ENCODE data around the gene SCO2.
A peak's percentile ranks its signal among the peaks of the same experiment; 100 is the strongest.

The SCO2 gene

DNA sequence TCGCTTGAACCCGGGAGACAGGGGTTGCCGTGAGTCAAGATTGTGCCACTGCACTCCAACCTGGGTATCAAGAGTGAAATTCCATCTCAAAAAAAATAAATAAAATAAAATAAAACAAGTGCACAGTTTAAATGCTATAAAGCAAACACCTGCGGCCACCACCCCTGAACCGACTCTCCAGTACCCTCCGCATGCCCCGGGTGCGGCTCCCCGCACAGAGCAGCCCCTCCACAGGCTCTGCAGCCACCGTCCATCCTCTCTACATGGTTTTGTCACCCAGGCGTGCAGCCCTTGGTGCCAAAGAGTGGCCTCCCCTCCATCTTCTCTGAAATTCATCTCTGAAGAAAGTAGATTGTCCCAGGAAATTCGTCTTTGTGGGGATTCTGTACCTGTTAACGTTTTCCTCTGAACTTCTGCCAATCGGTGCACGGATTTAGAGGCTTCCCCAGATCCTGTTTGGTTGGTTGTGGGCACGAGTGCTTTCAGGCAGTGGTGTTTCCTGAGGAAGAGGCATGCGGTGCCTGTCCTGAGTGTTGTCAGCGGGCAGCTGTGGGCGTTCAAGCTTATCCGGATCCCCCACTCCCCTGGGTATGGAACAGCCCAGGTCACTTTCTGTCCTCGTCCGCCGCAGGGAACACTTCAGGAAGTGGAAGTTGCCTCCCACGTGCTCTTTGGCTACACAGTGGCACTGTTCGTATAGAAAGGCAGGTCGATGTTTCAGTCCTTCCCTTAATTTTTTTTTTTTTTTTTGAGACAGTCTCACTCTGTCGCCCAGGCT lies 34.7 kb downstream of the SCO2 start:
- DNase-seq: no peak

- DNase-seq: no peak
These were observed 35.8 kb downstream of the SCO2 start for GRCh38 chr22:50489363-50490243.

GRCh38 chr22:50488886-50489285 lies 36.5 kb downstream of the SCO2 start:
- no peak for DNase-seq

GRCh38 chr22:50488006-50488677 lies 37.3 kb downstream of the SCO2 start:
- no peak for DNase-seq

- no peak for DNase-seq
These were observed 38.0 kb downstream of the SCO2 start for GRCh38 chr22:50487290-50488005.

GRCh38 chr22:50486561-50487289 lies 38.7 kb downstream of the SCO2 start, which contains the start of gene MIOX:
Gene MIOX (plus strand): TSS chr22:50486859. CDS start chr22:50486898, 39 bp downstream.
- no peak for DNase-seq

- no peak for DNase-seq
These were observed 39.9 kb downstream of the SCO2 start for GRCh38 chr22:50485221-50486131.

- no peak for DNase-seq
These were observed 41.2 kb downstream of the SCO2 start for GRCh38 chr22:50483977-50484853.

- DNase-seq: no peak
These were observed 41.8 kb downstream of the SCO2 start for GRCh38 chr22:50483556-50483955.

DNA sequence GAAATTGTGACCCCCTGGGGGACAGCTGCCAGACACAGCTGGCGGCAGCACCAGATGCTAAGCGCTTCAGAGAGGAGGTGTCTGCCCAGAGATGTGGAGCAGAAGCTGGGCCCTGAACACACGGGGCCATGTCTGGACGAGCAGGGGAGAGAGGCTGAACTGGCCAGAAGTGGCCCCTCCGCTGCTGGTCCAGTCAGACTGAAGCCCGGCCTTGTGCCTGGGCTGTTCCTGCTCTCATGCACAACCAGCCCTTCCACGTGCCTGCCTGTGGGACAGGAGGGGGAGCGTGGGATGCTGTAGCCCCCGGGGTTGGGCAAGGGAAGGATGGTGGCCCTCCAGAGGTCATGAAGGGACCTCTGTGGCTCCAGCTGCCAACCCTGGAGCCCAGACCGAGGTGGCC lies 42.3 kb downstream of the SCO2 start:
- no peak for DNase-seq

DNA sequence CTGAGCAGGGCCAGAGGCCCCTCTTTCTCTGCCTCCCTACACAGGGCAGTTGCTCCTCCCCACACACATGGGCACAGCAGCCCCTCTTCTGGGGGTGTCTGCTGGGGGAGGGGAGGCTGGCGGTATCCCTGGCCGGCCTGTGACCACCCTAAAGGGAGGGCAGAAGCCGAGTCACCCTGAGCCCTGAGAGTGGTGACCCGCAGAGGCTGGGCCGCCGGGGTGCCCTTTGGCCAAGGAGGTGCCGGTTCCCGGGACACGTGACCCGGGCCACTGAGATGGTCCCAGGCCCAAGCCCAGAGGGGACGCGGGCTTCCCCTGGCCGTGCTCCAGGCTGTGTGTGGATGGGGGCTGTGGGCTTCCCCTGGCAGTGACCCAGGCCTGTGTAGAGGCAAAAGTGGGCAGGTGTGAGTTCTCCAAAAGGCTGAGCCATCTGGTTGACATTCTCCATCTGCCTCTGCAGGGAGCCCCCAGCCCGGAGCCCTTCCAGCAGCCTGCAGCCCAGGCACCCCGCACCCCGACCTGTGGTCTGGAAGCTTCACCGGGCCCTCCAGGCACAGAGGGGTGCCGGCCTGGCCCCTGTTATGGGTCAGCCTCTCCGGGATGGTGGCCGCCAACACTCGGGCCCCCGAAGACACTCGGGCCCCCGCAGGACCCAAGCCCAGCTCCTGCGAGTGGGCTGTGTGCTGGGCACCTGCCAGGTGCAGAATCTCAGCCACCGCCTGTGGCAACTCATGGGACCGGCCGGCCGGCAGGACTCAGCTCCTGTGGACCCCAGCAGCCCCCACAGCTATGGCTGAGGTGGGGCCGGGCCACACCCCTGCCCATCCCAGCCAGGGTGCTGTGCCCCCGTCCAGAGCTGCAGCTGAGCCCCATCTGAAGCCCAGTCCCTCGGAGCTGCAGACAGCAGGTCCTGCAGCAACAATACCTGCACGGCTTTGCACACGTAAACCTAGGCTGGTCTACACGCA lies 43.0 kb downstream of the SCO2 start:
- no peak for DNase-seq

- DNase-seq: peak; percentile 45
These were observed 43.8 kb downstream of the SCO2 start, which contains the start of gene ADM2 for GRCh38 chr22:50481440-50482106. Gene ADM2 (plus strand): TSS chr22:50481543. CDS start chr22:50481848, 305 bp downstream.

DNA sequence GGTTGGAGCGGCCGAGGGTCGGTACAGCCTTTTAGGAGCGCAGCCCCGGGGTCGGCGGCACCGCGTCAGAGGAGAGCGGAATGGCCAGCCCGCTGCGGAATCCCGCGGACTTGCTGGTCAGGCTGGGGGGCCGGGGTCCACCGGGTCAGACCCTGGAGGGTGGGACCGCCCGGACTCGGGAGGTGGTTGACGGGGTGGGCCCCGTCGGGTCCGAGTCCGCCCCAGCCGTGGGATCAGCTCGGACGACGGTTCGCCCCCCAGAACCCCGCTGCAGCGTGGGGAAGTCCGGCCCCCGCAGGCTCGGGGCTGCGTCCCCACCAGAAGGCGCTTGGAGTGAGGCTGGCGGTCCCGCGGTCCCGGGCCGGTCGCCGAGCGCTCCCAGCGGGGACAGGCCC lies 44.4 kb downstream of the SCO2 start:
- no peak for DNase-seq

GRCh38 chr22:50479721-50480120 lies 45.7 kb downstream of the SCO2 start:
- no peak for DNase-seq

GRCh38 chr22:50477923-50478322 lies 47.5 kb downstream of the SCO2 start:
- no peak for DNase-seq

- no peak for DNase-seq
These were observed 48.5 kb downstream of the SCO2 start for GRCh38 chr22:50476868-50477267.

- no peak for DNase-seq
These were observed 49.8 kb downstream of the SCO2 start for GRCh38 chr22:50475652-50476002.

Measured in fibroblast of skin of abdomen (primary cell).